NCI-H524 treated with DMSO at 0.1 percent for 48 hours (cell line): ENCODE results near the gene PXN.
"Not testable (repeated sequence)": the region's sequence is repeated elsewhere in the genome, so short reads cannot be mapped to it uniquely, and the experiment has no call there.

Source experiments
- DNase-seq: peaks from one replicate; lab custom pipeline; 2025; lab: John Stamatoyannopoulos, UW

The PXN gene

GRCh38 chr12:120262852-120263747, 2.4 kb downstream of the PXN start:
- DNase-seq, result no peak

DNA sequence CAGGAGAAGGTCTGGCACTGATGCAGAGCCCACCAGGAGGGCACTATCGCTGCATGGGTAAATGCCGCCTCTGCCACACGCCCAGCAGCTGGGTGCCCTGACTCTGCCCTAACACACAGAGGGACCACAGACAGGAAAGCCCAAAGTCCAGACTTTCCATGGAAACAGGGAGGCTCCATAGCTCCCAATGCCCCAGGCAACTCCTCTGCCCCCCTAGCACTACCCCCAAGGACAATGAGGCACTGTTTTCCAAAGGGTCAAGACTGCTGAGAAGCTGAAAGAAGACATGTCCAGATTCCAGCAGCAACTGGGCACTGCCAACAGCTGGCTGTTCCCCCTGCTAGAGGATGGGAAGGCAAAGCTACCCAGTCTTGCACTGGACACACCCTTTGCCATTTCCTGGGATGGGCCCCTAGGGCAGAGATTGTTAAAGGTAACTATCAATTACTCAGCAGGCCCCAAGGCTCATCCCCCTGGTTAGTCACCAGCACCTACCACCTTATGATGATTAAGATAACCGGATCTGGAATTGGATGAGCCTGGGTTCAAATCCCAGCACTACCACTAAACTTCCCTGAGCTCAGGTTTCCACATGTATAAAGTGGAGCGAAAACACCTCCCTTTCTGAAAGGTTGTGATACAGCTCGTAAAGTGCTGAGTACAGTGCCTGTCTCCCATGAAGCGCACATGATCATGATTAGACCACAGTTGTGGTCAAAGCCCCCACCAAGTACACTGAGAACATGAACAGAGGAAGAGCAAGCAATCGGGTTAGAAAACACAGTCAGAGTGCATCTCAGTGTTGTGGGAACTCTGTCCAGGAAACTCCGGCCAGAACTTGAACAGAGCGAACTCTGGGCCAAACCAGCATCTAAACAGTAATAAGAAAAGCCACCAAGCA, 3.3 kb downstream of the PXN start:
- DNase-seq, result no peak

DNA sequence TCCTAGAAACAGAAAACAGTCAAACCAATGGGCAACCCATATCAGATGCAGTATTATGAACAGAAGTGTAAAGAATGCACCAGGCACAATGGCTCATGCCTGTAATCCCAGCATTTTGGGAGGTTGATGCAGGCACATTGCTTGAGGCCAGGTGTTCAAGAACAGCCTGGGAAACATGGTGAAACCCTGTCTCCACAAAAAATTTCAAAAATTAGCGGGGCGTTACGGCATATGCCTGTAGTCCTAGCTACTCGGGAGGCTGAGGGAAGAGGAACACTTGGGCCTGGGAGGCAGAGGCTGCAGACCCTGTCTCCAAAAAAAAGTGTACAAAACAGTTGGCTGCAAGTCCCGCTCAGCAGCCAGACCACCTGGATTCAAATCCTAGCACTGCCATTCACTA, 4.9 kb downstream of the PXN start:
- DNase-seq, result no peak

GRCh38 chr12:120259418-120260202, 5.9 kb downstream of the PXN start:
- DNase-seq, result no peak

DNA sequence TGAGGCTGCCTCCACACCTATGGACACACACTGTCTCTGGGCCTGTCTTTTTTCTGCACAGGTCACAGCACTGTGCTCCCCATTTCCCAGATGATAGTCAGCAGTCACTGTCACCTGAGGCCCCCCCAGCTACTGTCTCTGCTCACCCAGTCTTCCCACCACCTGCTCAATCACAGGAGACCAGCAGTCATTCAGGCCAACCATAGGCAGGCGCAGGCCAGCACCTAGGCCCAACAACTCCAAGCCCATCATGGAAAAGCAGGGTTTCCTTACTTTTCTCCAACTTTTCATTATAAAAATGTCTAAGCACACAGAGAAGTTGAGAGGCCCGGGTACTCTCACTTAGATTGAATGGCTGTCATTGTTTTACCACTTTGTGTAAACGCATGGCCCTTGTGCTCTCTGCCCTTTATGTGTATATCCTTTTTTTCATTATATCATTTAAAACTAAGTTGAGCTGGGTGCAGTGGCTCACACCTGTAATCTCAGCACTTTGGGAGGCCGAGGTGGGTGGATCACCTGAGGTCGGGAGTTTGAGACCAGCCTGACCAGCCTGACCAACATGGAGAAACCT, 7.1 kb downstream of the PXN start:
- DNase-seq, result no peak

DNA sequence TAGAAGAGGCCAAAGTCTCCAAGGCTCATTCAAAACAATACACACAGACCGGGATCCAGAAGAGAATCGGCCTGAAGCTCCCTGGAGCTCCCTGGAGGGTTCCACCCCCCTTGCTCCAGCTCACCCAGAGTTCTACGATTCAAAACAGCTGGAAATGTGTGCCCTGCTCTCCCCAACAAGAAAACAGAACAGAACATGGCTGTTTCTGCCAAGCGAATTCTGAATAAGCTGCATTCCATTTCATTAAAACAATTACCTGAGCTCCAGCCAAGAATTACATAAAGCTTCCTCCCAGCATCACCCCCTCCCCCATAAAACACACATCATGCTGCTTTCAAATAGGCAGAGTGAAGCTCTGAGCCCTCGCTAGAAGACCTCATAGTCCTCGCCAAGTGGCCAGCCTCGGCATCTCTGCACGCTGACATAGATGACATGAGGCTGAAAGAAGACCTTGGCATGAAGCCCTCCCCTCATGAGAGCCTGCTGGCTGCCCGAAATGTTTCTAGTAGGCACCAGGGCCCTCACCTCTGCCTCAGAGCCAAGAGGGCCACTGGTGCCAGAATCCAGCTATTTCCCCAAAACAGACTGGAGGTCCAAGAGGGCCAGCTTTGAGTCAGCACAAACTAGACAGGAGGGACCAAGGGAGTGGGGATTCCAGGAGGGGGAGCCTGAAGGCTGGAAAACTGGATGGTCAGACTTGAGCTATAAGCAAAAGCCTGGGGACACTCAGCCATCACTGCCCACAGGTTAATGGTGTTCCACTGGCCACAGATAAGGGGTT, 8.3 kb downstream of the PXN start:
- no peak for DNase-seq

- no peak for DNase-seq
These were observed 10.7 kb downstream of the PXN start for GRCh38 chr12:120254809-120255208.

- not testable (repeated sequence) for DNase-seq
These were observed 12.2 kb downstream of the PXN start for GRCh38 chr12:120253313-120253712.

- no peak for DNase-seq
These were observed 13.2 kb downstream of the PXN start for GRCh38 chr12:120252071-120252906.

- not testable (repeated sequence) for DNase-seq
These were observed 14.0 kb downstream of the PXN start for GRCh38 chr12:120251364-120252070.

DNA sequence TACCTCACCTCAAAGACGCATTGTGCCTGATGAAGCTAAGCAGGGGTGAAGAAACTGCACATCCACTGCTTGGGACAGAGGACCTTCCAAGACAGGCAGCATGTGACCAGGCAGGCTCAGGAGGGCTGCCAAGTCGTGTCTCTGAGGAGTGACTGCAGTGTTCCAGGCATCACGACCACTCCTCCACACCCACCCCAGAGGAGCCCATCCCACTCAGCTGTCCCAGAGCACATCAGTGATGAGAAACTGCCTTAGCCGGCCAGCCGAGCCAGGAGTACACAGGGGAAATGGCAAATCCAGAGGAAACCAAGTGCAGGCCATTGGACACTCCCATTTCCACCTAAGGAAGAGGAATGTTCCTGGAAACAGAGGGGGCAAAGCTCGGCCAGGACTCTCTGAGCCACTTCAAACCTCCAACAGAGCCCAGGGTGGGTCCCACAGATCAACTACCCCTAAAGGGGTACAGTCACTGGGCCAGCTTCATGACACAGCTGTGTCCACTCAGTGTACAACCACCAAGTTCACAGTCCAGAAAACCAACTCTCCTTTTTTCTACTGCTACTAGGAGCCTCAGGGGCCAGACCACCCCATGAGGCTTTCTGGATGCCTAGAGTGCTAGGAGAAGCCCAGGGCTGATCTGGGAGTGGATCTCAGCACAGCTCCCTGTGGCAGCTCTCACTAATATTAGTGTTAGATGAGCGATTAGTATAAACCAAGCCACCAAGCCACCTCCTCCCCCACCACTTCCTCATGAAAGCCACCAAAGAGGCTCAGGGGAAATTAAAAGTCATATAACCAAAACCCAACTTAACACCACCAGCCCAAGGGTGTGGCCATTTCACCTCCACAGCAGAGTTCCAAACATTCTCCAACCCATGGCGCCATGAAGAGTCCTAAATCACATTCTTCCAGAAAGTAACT, 15.4 kb downstream of the PXN start:
- no peak for DNase-seq

DNA sequence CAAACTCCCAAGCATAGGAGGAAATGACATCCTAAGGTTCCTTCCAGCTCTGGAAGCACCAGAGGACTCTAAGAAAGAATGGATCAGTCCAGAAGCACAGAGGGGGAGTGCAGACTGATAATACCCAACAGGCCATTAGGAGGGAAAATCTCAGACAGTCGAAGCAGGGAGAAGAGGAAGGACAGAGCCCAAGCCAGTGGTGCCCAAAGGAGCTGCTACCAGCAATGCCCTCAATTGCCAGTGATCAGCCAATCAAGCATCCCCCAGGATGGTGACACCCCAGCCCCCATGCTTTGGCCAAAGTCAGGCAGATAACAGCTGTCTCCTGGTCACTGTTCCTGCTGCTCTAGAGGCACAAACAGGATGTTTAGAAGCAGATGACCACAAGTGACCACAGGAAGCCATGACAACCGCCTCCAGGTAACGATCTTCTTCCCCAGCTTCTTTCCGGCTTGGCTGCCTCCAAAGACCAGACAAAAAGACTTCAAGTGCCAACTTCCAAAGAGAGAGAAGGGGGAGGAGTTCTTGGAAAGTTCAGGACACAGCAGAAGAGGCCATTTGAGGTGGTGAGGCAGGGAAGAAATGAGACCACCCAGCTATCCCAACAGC, 16.2 kb downstream of the PXN start:
- no peak for DNase-seq

DNA sequence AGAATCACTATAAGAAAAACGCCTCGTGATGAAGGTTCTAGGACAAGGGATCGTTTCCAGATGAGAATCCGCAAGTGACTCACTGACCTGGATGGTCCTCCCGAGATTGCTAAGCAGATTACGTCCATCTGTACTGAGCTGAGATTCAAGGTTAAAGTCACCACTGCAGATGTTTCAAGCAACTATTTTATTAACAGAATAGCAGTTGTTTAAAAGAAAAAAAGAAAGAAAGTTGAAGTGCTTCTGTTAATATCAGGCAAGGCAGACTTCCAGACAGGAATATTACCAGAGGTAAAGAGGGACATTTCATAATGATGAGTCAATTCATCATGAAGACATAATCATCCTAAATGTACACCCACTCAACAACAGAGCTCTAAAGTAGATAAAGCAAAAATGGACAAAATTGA, 17.9 kb downstream of the PXN start:
- no peak for DNase-seq

DNA sequence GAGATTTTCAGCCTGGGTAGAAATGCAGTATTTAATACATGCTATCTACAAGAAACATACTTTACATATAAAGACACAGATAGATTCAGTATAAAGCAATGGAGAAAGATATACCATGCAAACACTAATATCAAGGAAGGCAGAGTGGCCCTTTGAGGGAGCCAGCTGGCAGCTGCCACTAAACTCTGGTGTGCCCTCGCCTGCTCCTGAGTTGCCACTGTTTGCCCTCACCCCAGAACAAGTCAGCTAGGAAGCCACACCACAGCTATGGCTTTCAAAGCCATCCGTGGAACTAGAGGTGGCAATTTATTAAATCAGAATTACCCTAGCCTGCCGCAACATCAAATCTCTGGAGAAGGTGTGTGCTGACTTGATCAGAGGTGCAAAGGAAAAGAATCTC, 18.3 kb downstream of the PXN start:
- DNase-seq, result no peak

DNA sequence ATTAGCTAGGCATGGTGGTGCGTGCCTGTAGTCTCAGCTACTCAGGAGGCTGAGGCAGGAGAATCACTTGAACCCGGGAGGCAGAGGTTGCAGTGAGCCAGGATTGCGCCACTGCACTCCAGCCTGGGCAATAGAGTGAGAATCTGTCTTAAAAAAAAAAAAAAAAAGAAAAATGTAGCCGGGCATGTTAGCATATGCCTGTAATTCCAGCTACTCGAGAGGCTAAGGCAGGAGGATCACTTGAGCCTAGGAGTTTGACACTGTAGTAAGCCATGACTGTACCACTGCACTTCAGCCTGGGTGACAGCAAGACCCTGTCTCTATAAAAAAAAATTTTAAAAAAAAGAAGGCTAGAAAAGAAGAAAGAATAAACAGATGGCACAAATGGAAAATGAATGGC, 18.8 kb downstream of the PXN start:
- DNase-seq, result not testable (repeated sequence)

DNA sequence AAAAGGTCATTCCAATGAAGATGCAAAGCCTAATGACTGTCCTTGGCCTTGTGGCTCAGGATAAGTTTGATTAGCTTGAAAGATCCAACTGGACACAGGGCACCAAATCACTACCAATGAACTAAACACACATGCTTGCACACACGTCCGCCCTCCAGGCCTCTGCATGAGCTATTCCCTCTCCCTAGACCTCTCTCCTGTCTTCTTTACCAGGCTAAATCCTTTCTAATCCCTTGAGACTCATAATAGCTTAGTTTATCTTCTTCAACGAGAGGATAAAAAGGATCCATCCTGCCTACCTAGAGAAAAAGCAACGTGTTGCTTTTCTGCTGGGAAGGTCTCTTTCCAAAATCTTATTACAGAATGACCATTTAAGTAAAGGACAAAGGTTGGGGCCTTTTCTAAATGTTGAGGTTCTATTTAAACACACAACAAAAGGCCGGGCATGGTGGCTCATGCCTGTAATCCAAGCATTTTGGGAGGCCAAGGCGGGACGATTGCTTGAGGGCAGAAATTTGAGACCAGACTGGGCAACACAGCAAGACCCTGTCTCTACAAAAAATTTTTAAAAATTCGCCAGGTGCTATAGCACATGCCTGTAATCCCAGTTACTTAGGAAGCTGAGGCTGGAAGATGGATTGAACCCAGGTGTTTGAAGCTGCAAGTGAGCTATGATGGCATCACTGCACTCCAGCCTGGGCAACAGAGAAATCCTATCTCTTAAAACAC, 22.4 kb downstream of the PXN start:
- DNase-seq, result peak; percentile 76

- no peak for DNase-seq
These were observed 23.2 kb downstream of the PXN start for GRCh38 chr12:120242275-120242799.
